ENCODE measurements around the gene DUSP14.

DNA sequence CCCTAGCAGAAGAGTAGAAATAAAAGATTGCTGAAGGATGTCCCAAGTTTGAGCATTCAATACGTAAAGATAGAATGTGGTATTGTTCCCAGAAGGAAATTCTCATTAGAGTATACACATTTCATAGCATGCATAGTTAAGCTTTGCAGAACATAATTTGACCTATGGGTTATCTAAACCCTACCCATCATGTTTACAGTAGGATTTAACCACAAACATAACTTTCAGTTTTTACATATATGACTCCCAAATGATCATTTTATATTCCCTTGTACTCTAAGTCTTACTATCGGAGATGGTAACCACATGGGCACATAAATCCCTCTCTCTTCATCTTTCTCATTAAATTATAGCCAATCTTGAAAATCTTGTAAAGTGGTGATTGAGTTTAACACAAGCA is 68.6 kb downstream of the DUSP14 start:
- no peak for TF ChIP-seq CTCF (conservative IDR thresholded peaks at IDR 0.05; ENCODE audit: low read depth in 2 of 2)
- TF ChIP-seq REST (IDR thresholded peaks at IDR 0.05; ENCODE audit: unreplicated experiment), result no peak
- TF ChIP-seq JUNB (IDR thresholded peaks at IDR 0.05; ENCODE audit: unreplicated experiment), result no peak
- no peak for TF ChIP-seq EZH2 (IDR thresholded peaks at IDR 0.05; ENCODE audit: low read depth, unreplicated experiment)
- TF ChIP-seq EZH2phosphoT487 (IDR thresholded peaks at IDR 0.05; ENCODE audit: unreplicated experiment), result no peak
- no peak for TF ChIP-seq POLR2AphosphoS5 (IDR thresholded peaks at IDR 0.05; ENCODE audit: low read depth)
- TF ChIP-seq CREB1 (CRISPR knock-in tag; IDR thresholded peaks at IDR 0.05; ENCODE audit: low read depth), result no peak
- no peak for TF ChIP-seq STAT1 (IDR thresholded peaks at IDR 0.05; ENCODE audit: unreplicated experiment)
- no peak for TF ChIP-seq ZNF331 (CRISPR knock-in tag; IDR thresholded peaks at IDR 0.05; ENCODE audit: low read depth)

Measured in GM23338 (cell line).